ENCODE measurements around the gene FAH.
"Not testable (repeated sequence)": the region's sequence is repeated elsewhere in the genome, so short reads cannot be mapped to it uniquely, and the experiment has no call there.

The FAH gene

GRCh38 chr15:80152896-80153876, at the start of gene FAH:
Gene FAH, plus strand, starts transcription at chr15:80152999. Its CDS starts 56 bp downstream, at chr15:80153055.
- peak in 1 of 2 experiments; percentile 57 for DNase-seq

- no peak for DNase-seq
These were observed 47.6 kb upstream of the FAH start for GRCh38 chr15:80105193-80105592.

DNA sequence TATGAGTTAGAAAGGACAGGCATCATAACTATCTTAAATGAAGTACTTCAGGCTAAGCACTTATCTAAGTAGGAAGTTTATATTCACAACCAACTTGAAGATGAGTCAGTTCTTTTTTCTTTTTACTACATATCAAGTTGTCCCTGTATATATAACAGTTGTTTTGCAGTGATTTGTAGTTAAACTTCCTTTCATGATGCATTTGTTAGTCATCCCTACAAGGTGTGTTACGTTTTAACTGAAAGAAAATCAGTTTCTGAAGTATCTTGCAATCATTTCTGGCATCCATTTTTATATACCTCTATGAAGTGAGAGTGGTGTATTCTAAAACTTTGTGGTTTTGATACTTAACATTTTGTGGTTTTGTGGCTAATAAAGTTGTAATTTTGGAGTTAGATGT, 47.2 kb upstream of the FAH start:
- no peak for DNase-seq

DNA sequence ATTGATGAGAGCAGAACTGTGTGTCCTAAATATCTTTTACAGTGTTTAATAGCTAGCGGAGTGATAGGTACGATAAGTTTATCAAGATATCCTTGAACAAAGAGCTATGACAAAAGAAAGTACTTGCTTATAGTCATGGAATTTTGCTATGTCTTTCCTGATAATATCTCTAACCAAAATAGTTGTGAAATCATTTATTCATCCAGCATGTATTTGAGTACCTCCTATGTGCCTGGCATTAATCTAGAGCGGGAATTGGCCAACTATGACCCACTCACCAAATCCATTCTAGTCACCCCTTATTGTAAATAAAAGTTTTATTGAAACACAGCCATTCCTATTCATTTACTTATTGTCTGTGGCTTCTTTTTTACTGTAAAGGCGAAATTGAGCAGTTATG, 46.7 kb upstream of the FAH start:
- DNase-seq = no peak

DNA sequence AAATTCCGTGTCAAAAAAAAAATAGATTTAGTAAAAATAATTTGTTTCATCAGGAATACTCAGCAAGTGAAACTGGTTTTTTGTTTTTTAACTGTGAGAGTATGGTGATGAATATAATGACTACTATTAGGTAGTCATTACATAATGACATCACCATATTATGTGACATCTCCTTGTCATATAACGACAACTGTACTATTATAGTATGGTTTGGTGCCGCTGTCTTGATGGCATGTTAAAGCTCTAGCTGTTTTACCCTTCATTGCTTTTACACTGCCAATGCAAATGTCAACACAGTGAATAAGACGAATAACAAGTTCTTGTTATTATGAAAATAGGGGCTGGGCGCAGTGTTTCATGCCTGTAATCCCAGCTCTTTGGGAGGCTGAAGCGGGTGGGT, 45.6 kb upstream of the FAH start:
- DNase-seq = peak in 1 of 2 experiments; percentile 10

GRCh38 chr15:80107774-80108173, 45.0 kb upstream of the FAH start:
- no peak for DNase-seq

GRCh38 chr15:80109388-80109787, 43.4 kb upstream of the FAH start:
- no peak for DNase-seq

DNA sequence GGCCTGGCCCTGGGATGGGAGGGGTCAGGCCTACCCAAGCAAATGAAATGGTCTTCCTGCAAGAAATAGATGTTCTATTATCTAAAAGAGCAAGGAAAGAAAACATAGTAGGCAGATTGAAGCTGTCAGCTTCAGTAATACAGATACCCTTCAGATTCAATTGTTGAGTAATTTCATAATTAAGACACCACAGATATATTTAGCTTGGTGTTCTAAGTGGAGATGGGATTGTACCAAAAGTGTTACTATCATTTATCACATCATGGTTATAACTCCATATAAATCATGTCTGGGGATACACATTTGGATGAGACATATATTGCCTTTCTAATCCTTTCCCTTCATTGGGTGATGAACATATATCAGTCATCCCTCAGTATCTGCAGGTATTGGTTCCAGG, 41.9 kb upstream of the FAH start:
- DNase-seq = no peak

- DNase-seq = peak; percentile 66 to 73
These were observed 38.7 kb upstream of the FAH start for GRCh38 chr15:80114114-80114513.

- no peak for DNase-seq
These were observed 37.8 kb upstream of the FAH start for GRCh38 chr15:80115021-80115420.

DNA sequence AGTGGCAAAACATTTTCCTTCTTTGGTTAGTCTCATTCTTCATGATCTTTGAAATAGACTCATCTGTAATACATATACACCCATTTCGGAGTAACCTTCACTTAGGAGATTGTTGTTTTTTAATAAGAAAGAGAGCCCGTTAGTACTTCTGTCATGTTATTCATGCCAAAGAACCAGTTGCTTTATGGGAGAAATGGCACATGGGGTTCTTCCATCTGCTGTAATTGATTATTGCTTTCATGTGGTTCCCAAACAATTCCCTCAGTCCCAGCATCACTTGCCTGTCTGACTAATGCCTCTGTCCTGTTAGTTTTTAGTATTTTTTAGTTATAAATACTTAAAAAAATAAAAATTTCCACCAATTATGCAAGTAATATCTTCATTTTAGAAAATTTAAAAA, 33.8 kb upstream of the FAH start:
- no peak for DNase-seq

DNA sequence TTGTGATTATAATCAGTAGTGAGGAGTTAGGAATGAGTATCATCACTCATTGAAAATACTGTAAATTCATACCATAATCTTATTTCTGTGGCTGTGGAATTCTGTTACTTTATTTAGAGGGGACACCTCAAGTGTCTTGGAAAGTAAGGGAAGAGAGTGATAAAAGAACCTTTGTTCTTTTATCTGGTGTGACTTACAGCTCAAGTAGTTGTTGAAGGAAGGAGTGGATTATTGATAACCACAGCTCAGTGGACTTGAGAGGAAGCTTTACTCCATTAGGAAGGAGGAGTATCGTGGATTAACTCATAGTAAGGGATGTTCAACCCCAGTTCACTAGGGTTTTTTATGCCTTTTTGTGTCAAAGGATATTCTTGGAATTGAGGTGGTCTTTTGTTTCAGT, 32.2 kb upstream of the FAH start:
- no peak for DNase-seq

DNA sequence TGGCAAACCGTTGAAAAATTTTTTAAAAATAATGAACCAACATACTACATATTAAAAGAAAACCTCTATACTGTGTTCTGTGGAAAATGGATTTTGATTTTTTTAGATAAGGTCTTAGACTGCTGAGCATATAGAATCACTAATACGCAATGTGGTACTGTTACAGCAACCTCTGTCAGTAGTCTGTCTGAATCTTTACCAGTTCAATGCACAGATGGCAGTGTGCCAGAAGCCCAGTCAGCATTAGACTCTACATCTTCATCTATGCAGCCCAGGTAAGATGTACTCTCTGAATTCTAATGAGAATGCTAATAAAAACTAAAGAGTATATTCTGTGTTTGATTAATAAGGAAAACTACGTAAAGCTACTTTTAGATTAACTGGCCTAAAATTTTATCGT, 31.3 kb upstream of the FAH start:
- DNase-seq = no peak

GRCh38 chr15:80123034-80123433, 29.8 kb upstream of the FAH start:
- no peak for DNase-seq

- not testable (repeated sequence) for DNase-seq
These were observed 25.5 kb upstream of the FAH start for GRCh38 chr15:80127253-80127652.

- no peak for DNase-seq
These were observed 24.9 kb upstream of the FAH start for GRCh38 chr15:80127911-80128310.

DNA sequence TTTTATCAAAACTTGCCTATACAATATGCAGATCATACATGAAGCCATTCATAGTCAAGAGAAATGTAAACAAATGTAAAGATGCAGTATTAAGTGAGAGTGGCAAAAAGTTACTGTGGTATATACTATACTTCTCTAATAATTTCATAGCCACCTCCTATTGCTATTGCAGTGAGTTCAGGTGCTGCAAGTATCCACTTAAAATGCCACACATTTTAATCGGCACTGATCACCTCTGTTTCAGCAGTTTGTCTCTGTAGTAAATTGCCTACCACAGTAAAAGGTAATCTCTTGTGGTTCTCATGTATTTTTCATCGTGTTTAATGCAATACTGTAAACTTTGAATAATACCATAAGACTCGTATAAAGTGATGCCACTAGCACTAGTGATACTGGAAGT, 20.4 kb upstream of the FAH start:
- DNase-seq = no peak

DNA sequence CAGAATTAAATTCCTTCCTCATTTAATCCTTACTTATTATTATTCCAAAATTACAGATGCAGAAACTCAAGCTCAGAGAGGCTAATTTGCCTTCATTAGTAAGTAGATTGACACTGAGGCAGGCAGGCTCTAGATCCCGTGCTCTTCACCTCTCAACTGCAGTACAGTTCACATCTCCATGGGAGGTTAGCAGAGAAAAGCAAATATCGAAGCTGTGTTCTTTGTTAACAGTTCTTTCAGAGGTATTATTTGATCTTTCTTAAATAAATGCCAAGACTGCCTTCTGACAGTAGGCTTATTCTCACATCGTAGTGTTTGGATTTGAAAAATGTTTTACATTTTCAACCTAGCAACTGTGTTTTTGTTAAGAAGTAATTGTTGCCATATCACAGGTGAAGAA, 15.9 kb upstream of the FAH start:
- DNase-seq = no peak

DNA sequence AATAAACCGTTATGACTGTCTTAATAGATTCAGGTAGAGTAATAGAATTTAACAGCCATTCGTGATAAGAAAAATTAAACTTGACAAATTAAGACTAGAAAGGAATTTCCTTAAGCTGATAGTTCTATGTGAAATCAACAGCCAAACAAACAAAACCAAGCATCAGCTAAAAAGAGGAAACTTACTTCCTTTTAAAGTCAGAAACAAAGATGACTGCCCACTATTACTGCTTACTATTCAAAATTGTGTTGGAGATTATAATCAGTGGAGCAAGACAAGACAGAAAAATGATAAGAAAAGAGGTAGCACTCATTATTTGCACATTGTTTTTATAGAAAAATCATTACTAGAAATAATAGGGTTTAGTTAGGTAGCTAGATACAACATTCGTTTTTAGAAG, 13.8 kb upstream of the FAH start:
- DNase-seq = no peak

GRCh38 chr15:80140909-80141308, 11.9 kb upstream of the FAH start:
- no peak for DNase-seq

GRCh38 chr15:80141916-80142598, 10.7 kb upstream of the FAH start:
- DNase-seq = no peak

DNA sequence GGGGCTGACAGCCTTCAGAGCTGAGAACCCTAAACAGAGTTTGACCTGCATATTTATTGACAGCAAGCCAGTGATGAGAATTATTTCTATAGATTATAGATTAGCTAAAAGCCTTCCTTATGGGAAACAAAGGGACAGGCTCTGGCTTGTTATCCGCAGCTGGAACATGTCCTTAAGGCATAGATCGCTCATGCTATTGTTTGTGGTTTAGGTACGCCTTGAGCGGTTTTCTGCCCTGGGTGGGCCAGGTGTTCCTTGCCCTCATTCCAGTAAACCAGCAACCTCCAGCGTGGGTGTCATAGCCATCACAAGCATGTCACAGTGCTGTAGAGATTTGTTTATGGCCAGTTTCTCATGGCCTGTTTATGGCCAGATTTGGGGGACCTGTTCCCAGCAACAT, 10.2 kb upstream of the FAH start:
- no peak for DNase-seq

DNA sequence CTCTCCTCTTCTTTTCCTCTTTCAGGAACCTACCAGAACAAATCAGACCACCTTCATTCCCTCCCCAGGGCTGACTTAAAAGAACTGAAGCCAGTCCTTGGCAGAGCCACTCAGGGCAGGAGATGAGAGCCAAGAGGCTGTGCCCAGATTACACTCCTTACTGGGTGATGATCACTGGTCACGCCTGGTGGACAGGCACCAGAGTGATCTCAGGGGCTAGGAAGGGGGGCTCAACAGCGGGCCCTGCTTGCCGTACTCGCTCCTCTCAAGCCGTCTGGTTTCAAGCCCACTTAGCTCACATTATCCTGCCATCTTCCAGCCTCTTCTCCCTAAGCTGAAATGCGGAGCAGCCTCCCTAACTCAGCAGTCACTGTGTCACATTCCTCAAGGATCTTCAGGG, 1.7 kb upstream of the FAH start:
- no peak for DNase-seq

DNA sequence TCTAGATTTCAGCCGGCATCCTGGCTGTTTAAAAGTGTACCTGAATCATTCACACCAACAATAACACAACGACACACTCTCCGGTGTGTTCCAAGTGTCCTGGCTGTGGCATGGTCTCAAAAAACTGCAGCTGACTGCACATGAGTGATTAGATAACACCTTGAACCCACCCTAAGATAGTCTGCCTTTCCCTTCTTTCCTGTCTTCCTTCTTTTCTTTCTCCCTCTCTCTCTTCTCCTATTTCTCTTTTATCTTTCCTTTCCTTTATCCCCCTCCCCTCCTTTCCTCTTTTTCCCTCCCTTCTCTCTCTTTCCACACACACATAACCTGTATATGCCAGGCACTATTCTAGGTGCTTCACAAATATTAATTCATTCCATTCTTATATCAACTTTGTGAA, 1.2 kb upstream of the FAH start:
- no peak for DNase-seq
